Measurements from ENCODE around the gene SLIT3. TPM values are rescaled to one million over a fixed set of nuclear protein-coding genes. Genes with fewer than 3 reads are reported as not detected.

Gene SLIT3
- total RNA-seq, 6 experiments from 2014 or later = 0.31 to 1.2 (median 0.65) TPM

GRCh38 chr5:169080448-169080911 is 220.5 kb downstream of the SLIT3 start:
- 69% methylated on average over 3 of the region's 6 CpGs for WGBS (ENCODE audit: insufficient coverage, low coverage, low lambda C conversion rate, missing lambda C conversion rate)
- Histone ChIP-seq H3K27me3 (no peaks in the 10 kb centered on the region), H3K4me3 (no peak overlapping the region), H3K27ac (no peak overlapping the region), H3K4me1 (no peaks in the 10 kb centered on the region), H3K36me3 (no peaks in the 10 kb centered on the region), H3K9me3 (no peaks in the 10 kb centered on the region)
- no peak for TF ChIP-seq CTCF (IDR thresholded peaks at IDR 0.05)
- no peak for TF ChIP-seq POLR2A (IDR thresholded peaks at IDR 0.05)
- intact Hi-C loops (cut with DNase I) = no loop called here
- DNase-seq = no peak
- ATAC-seq = no peak

GRCh38 chr5:169079697-169080096 is 221.2 kb downstream of the SLIT3 start:
- 67% methylated on average over 2 of the region's 2 CpGs for WGBS (ENCODE audit: insufficient coverage, low coverage, low lambda C conversion rate, missing lambda C conversion rate)
- Histone ChIP-seq H3K4me3 (no peak overlapping the region), H3K9me3 (no peaks in the 10 kb centered on the region), H3K27ac (no peak overlapping the region), H3K36me3 (no peaks in the 10 kb centered on the region), H3K27me3 (peaks cover 0 to under 1% of the 10 kb centered on the region in 2 donors), H3K4me1 (no peaks in the 10 kb centered on the region)
- DNase-seq (no peak), ATAC-seq (no peak)
- TF ChIP-seq CTCF (IDR thresholded peaks at IDR 0.05) (no peak), POLR2A (IDR thresholded peaks at IDR 0.05) (no peak)
- intact Hi-C loops (cut with DNase I) = no loop called here

- ATAC-seq = no peak
- Histone ChIP-seq H3K36me3 (no peaks in the 10 kb centered on the region), H3K4me3 (no peak overlapping the region), H3K27me3 (peaks cover 0 to 2% of the 10 kb centered on the region in 2 donors), H3K9me3 (no peaks in the 10 kb centered on the region), H3K4me1 (no peaks in the 10 kb centered on the region), H3K27ac (no peak overlapping the region)
- WGBS (ENCODE audit: insufficient coverage, low coverage, low lambda C conversion rate, missing lambda C conversion rate) = 60% methylated on average over 2 of the region's 3 CpGs
- DNase-seq = no peak
- no peak for TF ChIP-seq CTCF (IDR thresholded peaks at IDR 0.05)
- TF ChIP-seq POLR2A (IDR thresholded peaks at IDR 0.05) = no peak
- intact Hi-C loops (cut with DNase I) = no loop called here
Measured at GRCh38 chr5:169074839-169075238, 226.1 kb downstream of the SLIT3 start.

GRCh38 chr5:169072233-169072632 is 228.7 kb downstream of the SLIT3 start:
- DNase-seq (no peak), ATAC-seq (no peak)
- Histone ChIP-seq H3K9me3 (no peaks in the 10 kb centered on the region), H3K4me1 (no peaks in the 10 kb centered on the region), H3K27ac (no peak overlapping the region), H3K36me3 (no peaks in the 10 kb centered on the region), H3K4me3 (no peak overlapping the region), H3K27me3 (peaks cover 0 to 2% of the 10 kb centered on the region in 2 donors)
- intact Hi-C loops (cut with DNase I) = no loop called here
- TF ChIP-seq CTCF (IDR thresholded peaks at IDR 0.05) (no peak), POLR2A (IDR thresholded peaks at IDR 0.05) (no peak)

- Histone ChIP-seq H3K4me1 (no peaks in the 10 kb centered on the region), H3K9me3 (no peaks in the 10 kb centered on the region), H3K36me3 (no peaks in the 10 kb centered on the region), H3K27ac (no peak overlapping the region), H3K4me3 (no peak overlapping the region), H3K27me3 (peaks cover 0 to 2% of the 10 kb centered on the region in 2 donors)
- no peak for TF ChIP-seq POLR2A (IDR thresholded peaks at IDR 0.05)
- ATAC-seq = peak in 2 of 4 donors; percentile 34 to 45
- no peak for DNase-seq
- intact Hi-C loops (cut with DNase I) = no loop called here
- 11% methylated on average over 4 of the region's 4 CpGs for WGBS (ENCODE audit: insufficient coverage, low coverage, low lambda C conversion rate, missing lambda C conversion rate)
Measured at GRCh38 chr5:169070413-169070812, 230.5 kb downstream of the SLIT3 start.

Measured in right lobe of liver (tissue), 6 donors.